Kidney (tissue), 14 donors: ENCODE measurements around the gene UBAC2. TPM values are rescaled to one million over a fixed set of nuclear protein-coding genes. Genes with fewer than 3 reads are reported as not detected.

ENCODE experiments used
- DNase-seq, 5 donors: peaks; one replicate each; pipeline ENCODE4 v3.0.0-alpha.2; 2013 to 2020
- FAIRE-seq: peaks from 2 replicates; lab custom pipeline; 2012; peaks lifted over from hg19 to GRCh38; lab: Jason Lieb, UNC
- H3K27ac ChIP-seq, 2 donors: one replicate each; pipeline ENCODE4 v1.7.0; 2013; ENCODE audit warnings: low read depth in 2 of 2, low read length in 2 of 2, inconsistent platforms in 1 of 2
- H3K27me3 ChIP-seq: one replicate; pipeline ENCODE4 v1.7.1; 2013; ENCODE audit warnings: low read length, inconsistent platforms; ENCODE audit not compliant: control insufficient read depth, insufficient read depth
- H3K36me3 ChIP-seq, 3 donors: one replicate each; pipeline versions ENCODE4 v1.7.0 to v1.7.1; 2013; ENCODE audit warnings: low read length in 3 of 3, control low read depth in 1 of 3, inconsistent platforms in 1 of 3; ENCODE audit not compliant: insufficient read depth in 3 of 3, control insufficient read depth in 2 of 3
- H3K4me1 ChIP-seq, 3 donors: one replicate each; pipeline versions ENCODE4 v1.7.0 to v1.7.1; 2013; ENCODE audit warnings: low read length in 3 of 3, inconsistent platforms in 1 of 3, low read depth in 1 of 3; ENCODE audit not compliant: control insufficient read depth in 2 of 3, insufficient read depth in 2 of 3
- H3K4me3 ChIP-seq, 3 donors: one replicate each; pipeline versions ENCODE4 v1.7.0 to v1.8.1; 2013; ENCODE audit warnings: low read length in 3 of 3, control low read depth in 1 of 3, inconsistent platforms in 1 of 3
- H3K9ac ChIP-seq, 3 donors: one replicate each; pipeline versions ENCODE4 v1.7.0 to v1.7.1; 2013; ENCODE audit warnings: low read length in 3 of 3, control low read depth in 1 of 3, inconsistent platforms in 1 of 3
- H3K9me3 ChIP-seq, 3 donors: one replicate each; pipeline versions ENCODE4 v1.7.0 to v1.7.1; 2013; ENCODE audit warnings: low read length in 3 of 3, control low read depth in 1 of 3, inconsistent platforms in 1 of 3; ENCODE audit not compliant: control insufficient read depth in 2 of 3, insufficient read depth in 1 of 3
- CTCF ChIP-seq: IDR thresholded peaks from 3 replicates; pipeline ENCODE4 v1.5.1; 2012; ENCODE audit warnings: mild to moderate bottlenecking, moderate library complexity, borderline replicate concordance; ENCODE audit not compliant: insufficient read depth; ENCODE audit errors: extremely low read depth
- intact Hi-C: fragments of 100-400 bp; cut with DNase I; formaldehyde crosslinking; loops from one replicate; pipeline ENCODE4 v1.11.1; 2022
- microRNA-seq: library from miRNA; unstranded; fragments of <30 nt; microRNA quantifications from one replicate; pipeline ENCODE4 v1.2.0, GENCODE V29; 2020
- polyA plus RNA-seq: library from polyadenylated mRNA; stranded (reverse); fragments of 350-450 nt; fragmentation: Illumina TruSeq; extraction: RNeasy Lipid Tissue Mini Kit (QIAGEN cat#74804); gene quantifications from one replicate; pipeline ENCODE4 v1.2.3, GENCODE V29; 2014; ENCODE audit warnings: low read depth, low replicate concordance; ENCODE audit not compliant: insufficient read depth
- total RNA-seq: library from RNA; stranded (reverse); fragmentation: NEBNext Ultra II Directional; extraction: Animal tissue kit (Norgen Biotek cat#: 25700); gene quantifications from one replicate; pipeline ENCODE4 v1.2.1, GENCODE V29; 2021
- donor health status: control.
- donor health status: control.
- donor health status: control.
- donor health status: control.
- donor health status: control.
- donor health status: DM: yes; HTN: yes; CAD: no.
- donor health status: Normal renal cell carcinoma (clear cell type).

The UBAC2 gene
- total and polyA plus RNA-seq, 2 donors from 2014 or later, result 61.8 to 77.5 TPM

- FAIRE-seq, result no peak
- Histone ChIP-seq H3K4me1 (peaks cover 0 to 8% (median 0%) of the 10 kb centered on the region in 3 donors), H3K27ac (no peak overlapping the region), H3K9ac (no peak overlapping the region), H3K9me3 (no peaks in the 10 kb centered on the region), H3K27me3 (no peaks in the 10 kb centered on the region), H3K36me3 (no peaks in the 10 kb centered on the region), H3K4me3 (no peak overlapping the region)
- intact Hi-C loops, result loop anchor here (10.0 kb wide), 1 partner anchor 260 kb away; no protein-coding TSS in a partner anchor
- TF ChIP-seq CTCF, result no peak
- DNase-seq, result no peak
Measured at GRCh38 chr13:99434258-99434788, 233.7 kb downstream of the UBAC2 start.

- Histone ChIP-seq H3K9me3 (no peaks in the 10 kb centered on the region), H3K27me3 (no peaks in the 10 kb centered on the region), H3K27ac (no peak overlapping the region), H3K9ac (no peak overlapping the region), H3K4me1 (peaks cover 0 to 8% (median 0%) of the 10 kb centered on the region in 3 donors), H3K36me3 (no peaks in the 10 kb centered on the region), H3K4me3 (no peak overlapping the region)
- FAIRE-seq (no peak), DNase-seq (no peak)
- intact Hi-C loops, result loop anchor here (5.0 to 10.0 kb wide), 2 partner anchors 168 to 260 kb away; no protein-coding TSS in a partner anchor
- TF ChIP-seq CTCF, result no peak
Measured at GRCh38 chr13:99435116-99435515, 234.5 kb downstream of the UBAC2 start.

GRCh38 chr13:99435998-99436397 lies 235.3 kb downstream of the UBAC2 start:
- Histone ChIP-seq H3K36me3 (no peaks in the 10 kb centered on the region), H3K9me3 (no peaks in the 10 kb centered on the region), H3K4me3 (no peak overlapping the region), H3K27ac (no peak overlapping the region), H3K4me1 (peaks cover 0 to 8% (median 0%) of the 10 kb centered on the region in 3 donors), H3K27me3 (no peaks in the 10 kb centered on the region), H3K9ac (no peak overlapping the region)
- no peak for TF ChIP-seq CTCF
- intact Hi-C loops, result loop anchor here (5.0 to 10.0 kb wide), 2 partner anchors 169 to 261 kb away; no protein-coding TSS in a partner anchor
- DNase-seq (no peak), FAIRE-seq (no peak)

Small RNAs within 50 kb of the gene (microRNA-seq; reads per million reads assigned to microRNA genes)
- not detected for gene MIR623

Other genes starting within 250 kb of the UBAC2 start
- 125 TPM for gene DOCK9, start 222.8 kb upstream of the UBAC2 start, total RNA-seq
- gene DOCK9, start 222.8 kb upstream of the UBAC2 start, polyA plus RNA-seq, result 14.0 TPM
- gene GPR18, start 57.5 kb downstream of the UBAC2 start, total RNA-seq, result 0.88 TPM
- gene GPR18, start 57.5 kb downstream of the UBAC2 start, polyA plus RNA-seq, result not detected
- 11.8 TPM for gene GPR183, start 106.5 kb downstream of the UBAC2 start, total RNA-seq
- 1.7 TPM for gene GPR183, start 106.5 kb downstream of the UBAC2 start, polyA plus RNA-seq